IMR-90 (cell line): Measurements from ENCODE around the gene SSC4D. TPM values are rescaled to one million over a fixed set of nuclear protein-coding genes. Genes with fewer than 3 reads are reported as not detected.

Source experiments
- ATAC-seq: fragments of 200-7000 bp; cut with Tn5 transposase; 2 replicates; pipeline ENCODE4 v1.9.1; 2020; ENCODE audit warnings: low read depth, mild to moderate bottlenecking, moderate library complexity
- BruUV-seq: library from RNA; stranded (reverse); fragments of 400-500 nt; replicated peaks from 2 replicates; lab custom pipeline; 2021; lab: Mats Ljungman, UMichigan
- CTCF ChIA-PET: fragments of 300-600 bp; formaldehyde crosslinking; extraction: SDS; loops from one replicate; lab custom pipeline; 2021; ENCODE audit warnings: antibody characterized with exemption; lab: Yijun Ruan, JAX
- POLR2A ChIA-PET: fragments of 300-600 bp; sonication (Branson Sonifier 250); formaldehyde crosslinking; loops from one replicate; lab custom pipeline; 2022; ENCODE audit warnings: antibody characterized with exemption; ENCODE audit not compliant: unreplicated experiment; lab: Charles Lee
- DNase-seq: peaks from one replicate; pipeline ENCODE4 v3.0.0; 2013
- H2AFZ ChIP-seq: replicated peaks from 2 replicates; pipeline ENCODE3; 2013; ENCODE audit warnings: low read length, mild to moderate bottlenecking; ENCODE audit not compliant: poor library complexity
- H2AK5ac ChIP-seq: 2 replicates; pipeline ENCODE4 v1.6.1; 2013; ENCODE audit warnings: low read depth, low read length, inconsistent platforms
- H2AK9ac ChIP-seq: replicated peaks from 2 replicates; pipeline ENCODE3; 2013; ENCODE audit warnings: mild to moderate bottlenecking, low read depth, low read length, moderate library complexity; ENCODE audit not compliant: poor library complexity
- H2BK120ac ChIP-seq: 2 replicates; pipeline ENCODE4 v1.6.1; 2013; ENCODE audit warnings: low read depth, low read length, inconsistent platforms
- H2BK15ac ChIP-seq: 3 replicates; pipeline ENCODE4 v1.6.1; 2013; ENCODE audit warnings: low read depth, low read length, inconsistent platforms
- H2BK20ac ChIP-seq: 2 replicates; pipeline ENCODE4 v1.6.1; 2013; ENCODE audit warnings: low read depth, mild to moderate bottlenecking, inconsistent platforms, low read length, moderate library complexity
- H2BK5ac ChIP-seq: 2 replicates; pipeline ENCODE4 v1.6.1; 2013; ENCODE audit warnings: mild to moderate bottlenecking, low read depth, low read length, inconsistent platforms; ENCODE audit not compliant: poor library complexity, severe bottlenecking
- H3K14ac ChIP-seq: replicated peaks from 2 replicates; pipeline ENCODE4 v1.6.1; 2013; ENCODE audit warnings: low read depth, low read length, inconsistent platforms
- H3K18ac ChIP-seq: 2 replicates; pipeline ENCODE4 v1.6.1; 2013; ENCODE audit warnings: low read depth, low read length, control low read depth
- H3K23ac ChIP-seq: 2 replicates; pipeline ENCODE4 v1.6.1; 2013; ENCODE audit warnings: low read depth, low read length, inconsistent platforms
- H3K27ac ChIP-seq: 2 replicates; pipeline ENCODE4 v1.5.1; 2013; ENCODE audit warnings: mild to moderate bottlenecking, control low read depth, low read length; ENCODE audit not compliant: insufficient read depth
- H3K27me3 ChIP-seq: 2 replicates; pipeline ENCODE4 v1.6.1; 2013; ENCODE audit warnings: low read length; ENCODE audit not compliant: control insufficient read depth, insufficient read depth
- H3K36me3 ChIP-seq: 2 replicates; pipeline ENCODE4 v1.6.1; 2013; ENCODE audit warnings: low read length, mixed read lengths; ENCODE audit not compliant: control insufficient read depth, insufficient read depth
- H3K4ac ChIP-seq: 2 replicates; pipeline ENCODE4 v1.6.1; 2013; ENCODE audit warnings: low read depth, low read length, inconsistent platforms
- H3K4me1 ChIP-seq: 2 replicates; pipeline ENCODE4 v1.6.1; 2013; ENCODE audit warnings: low read length, mixed read lengths; ENCODE audit not compliant: control insufficient read depth, insufficient read depth
- H3K4me2 ChIP-seq: 2 replicates; pipeline ENCODE4 v1.6.1; 2013; ENCODE audit warnings: low read depth, mild to moderate bottlenecking, control low read depth, low read length, moderate library complexity
- H3K4me3 ChIP-seq: 2 replicates; pipeline ENCODE4 v1.5.1; 2013; ENCODE audit warnings: low read depth, mild to moderate bottlenecking, control low read depth, low read length, moderate library complexity; ENCODE audit not compliant: insufficient read depth
- H3K56ac ChIP-seq: 2 replicates; pipeline ENCODE4 v1.6.1; 2013; ENCODE audit warnings: low read length, inconsistent platforms; ENCODE audit not compliant: insufficient read depth; ENCODE audit errors: extremely low read depth
- H3K79me1 ChIP-seq, 2 experiments: 2 replicates each; pipeline ENCODE4 v1.6.1; 2013; ENCODE audit warnings: low read length in 2 of 2, inconsistent platforms in 1 of 2, low read depth in 1 of 2
- H3K9ac ChIP-seq: 2 replicates; pipeline ENCODE4 v1.6.1; 2013; ENCODE audit warnings: low read depth, low read length, control low read depth
- H3K9me1 ChIP-seq: 2 replicates; pipeline ENCODE4 v1.6.1; 2013; ENCODE audit warnings: low read length, inconsistent platforms; ENCODE audit not compliant: insufficient read depth
- H3K9me3 ChIP-seq: 2 replicates; pipeline ENCODE4 v1.6.1; 2013; ENCODE audit warnings: low read length; ENCODE audit not compliant: control insufficient read depth, insufficient read depth
- H4K20me1 ChIP-seq: 2 replicates; pipeline ENCODE4 v1.6.1; 2013; ENCODE audit warnings: low read length, inconsistent platforms; ENCODE audit not compliant: insufficient read depth
- H4K5ac ChIP-seq: 2 replicates; pipeline ENCODE4 v1.6.1; 2013; ENCODE audit warnings: mild to moderate bottlenecking, low read depth, low read length, control low read depth
- H4K8ac ChIP-seq, 2 experiments: 2 replicates each; pipeline ENCODE4 v1.6.1; 2013; ENCODE audit warnings: low read depth in 2 of 2, low read length in 2 of 2, control low read depth in 1 of 2, inconsistent platforms in 1 of 2
- H4K91ac ChIP-seq: 2 replicates; pipeline ENCODE4 v1.6.1; 2013; ENCODE audit warnings: low read depth, low read length, inconsistent platforms; ENCODE audit not compliant: insufficient read depth
- CEBPB ChIP-seq: IDR thresholded peaks from 2 replicates; pipeline ENCODE4 v1.6.1; 2012; ENCODE audit warnings: low read depth, low read length, improper control_type of control experiment
- CHD1 ChIP-seq: IDR thresholded peaks from 2 replicates; pipeline ENCODE4 v1.6.1; 2012; ENCODE audit warnings: low read depth, low read length, improper control_type of control experiment
- FOS ChIP-seq: fragments of 150-350 bp; IDR thresholded peaks from 2 replicates; pipeline ENCODE4 v1.6.1; 2016; ENCODE audit warnings: low read depth, low read length
- MAFK ChIP-seq: IDR thresholded peaks from 2 replicates; pipeline ENCODE4 v1.6.1; 2012; ENCODE audit warnings: low read depth, low read length, improper control_type of control experiment
- MAZ ChIP-seq: IDR thresholded peaks from 2 replicates; pipeline ENCODE4 v1.6.1; 2012; ENCODE audit warnings: low read depth, mild to moderate bottlenecking, low read length, improper control_type of control experiment, moderate library complexity, borderline replicate concordance
- POLR2A ChIP-seq: IDR thresholded peaks from 2 replicates; pipeline ENCODE4 v1.6.1; 2012; ENCODE audit warnings: mild to moderate bottlenecking, low read depth, low read length
- RCOR1 ChIP-seq: IDR thresholded peaks from 2 replicates; pipeline ENCODE4 v1.6.1; 2012; ENCODE audit warnings: mild to moderate bottlenecking, low read length, improper control_type of control experiment; ENCODE audit not compliant: insufficient replicate concordance
- SMC3 ChIP-seq: fragments of 150-350 bp; IDR thresholded peaks from 2 replicates; pipeline ENCODE4 v1.6.1; 2016; ENCODE audit warnings: low read depth, mild to moderate bottlenecking, antibody characterized with exemption, low read length, moderate library complexity
- WGBS, 2 experiments: methylation state at CpG; one replicate each; pipeline versions ENCODE4 v1.1.5 to v1.1.7; 2013; ENCODE audit warnings: missing lambda C conversion rate in 2 of 2; ENCODE audit not compliant: insufficient read length in 1 of 2; ENCODE audit errors: extremely low coverage in 2 of 2; 5-methylcytosine and 5-hydroxymethylcytosine counted together
- dilution Hi-C: fragments of 300-500 bp; cut with HindIII; formaldehyde crosslinking; loops from one replicate; pipeline ENCODE4 v1.14.3; 2018; ENCODE audit warnings: low sequenced_read_pairs; ENCODE audit not compliant: unreplicated experiment
- in situ Hi-C: fragments of 300-500 bp; cut with MboI; formaldehyde crosslinking; loops from 3 replicates; pipeline ENCODE4 v1.14.3; 2019; ENCODE audit warnings: low sequenced_read_pairs, inconsistent platforms, mixed read lengths
- intact Hi-C: fragments of 100-400 bp; cut with micrococcal nuclease; formaldehyde crosslinking; loops from 2 replicates; pipeline ENCODE4 v1.10.0; 2022
- polyA plus RNA-seq, 3 experiments: library from polyadenylated mRNA; depleted of rRNA; stranded (reverse); fragments of >200 nt; gene quantifications; 2 replicates each; pipeline ENCODE4 v1.2.3, GENCODE V29; 2012; ENCODE audit warnings: low replicate concordance in 1 of 3
- total RNA-seq: library from RNA; depleted of rRNA; stranded (reverse); fragments of >200 nt; gene quantifications from 2 replicates; pipeline ENCODE4 v1.2.3, GENCODE V29; 2012

The SSC4D gene
- total and polyA plus RNA-seq, 2 of the 4 experiments (the other 2 are of a cell fraction) = 0.36 to 0.70 TPM

- Histone ChIP-seq H3K4ac (peak overlapping the region; percentile 76), H3K27ac (peak overlapping the region; percentile 97), H2BK5ac (peak overlapping the region; percentile 87), H3K27me3 (no peaks in the 10 kb centered on the region), H2AK9ac (peak overlapping the region; percentile 100), H3K9me1 (peaks cover 8% of the 10 kb centered on the region), H3K4me3 (peak overlapping the region; percentile 98), H2BK120ac (0 out of 2 replicates have a peak overlapping the region, but pooled peaks have one; percentile 29), H3K36me3 (peaks cover 10% of the 10 kb centered on the region), H3K4me1 (peaks cover 10% of the 10 kb centered on the region), H3K4me2 (peak overlapping the region; percentile 96), H3K9me3 (no peaks in the 10 kb centered on the region), H2BK20ac (no peak overlapping the region), H4K5ac (peak overlapping the region; percentile 23; the same call in 1 of the 2 replicates), H3K18ac (peak overlapping the region; percentile 50; the same call in 1 of the 2 replicates), H3K56ac (peak overlapping the region; percentile 56), H4K91ac (peak overlapping the region; percentile 20; the same call in 1 of the 2 replicates), H2AK5ac (peak overlapping the region; percentile 29; the same call in 1 of the 2 replicates), H2BK15ac (no peak overlapping the region), H3K9ac (peak overlapping the region; percentile 92), H3K79me1 (peaks cover 0 to 17% of the 10 kb centered on the region in 2 experiments; a peak in 2 of 4 replicates), H3K14ac (peak overlapping the region; percentile 83), H4K8ac (peak overlapping the region in 1 of 2 experiments; percentile 50; a peak in 2 of 4 replicates), H2AFZ (no peak overlapping the region), H4K20me1 (peaks cover 62% of the 10 kb centered on the region), H3K23ac (peak overlapping the region; percentile 99)
- TF ChIP-seq MAFK (peak; percentile 45), CEBPB (peak; percentile 39; the same call in 1 of the 2 replicates), POLR2A (no peak), FOS (no peak), CHD1 (peak; percentile 19; the same call in 1 of the 2 replicates), RCOR1 (no peak), SMC3 (no peak), MAZ (no peak)
- ATAC-seq (no peak), DNase-seq (no peak)
- intact Hi-C loops (loop anchor here (2.0 to 5.0 kb wide), 2 partner anchors 19 to 40 kb away; no protein-coding TSS in a partner anchor), in situ Hi-C loops (no loop called here), dilution Hi-C loops (no loop called here)
- POLR2A ChIA-PET = no interaction called here
- 0% methylated on average over 1 of the region's 10 CpGs; no CpG with 5 or more reads in 1 of the 2 experiments for WGBS, 2 experiments
- TSS peak; percentile 54 for BruUV-seq
- CTCF ChIA-PET = no interaction called here
Observed at GRCh38 chr7:76357475-76358010, 52.0 kb downstream of the SSC4D start.
